GF-D8 (cell line): ENCODE results near the gene IST1.
A peak's percentile ranks its signal among the peaks of the same experiment; 100 is the strongest.
"Not testable (repeated sequence)": the region's sequence is repeated elsewhere in the genome, so short reads cannot be mapped to it uniquely, and the experiment has no call there.

Experiments used
- DNase-seq: peaks from one replicate; lab custom pipeline; 2025; lab: John Stamatoyannopoulos, UW

The IST1 gene

DNA sequence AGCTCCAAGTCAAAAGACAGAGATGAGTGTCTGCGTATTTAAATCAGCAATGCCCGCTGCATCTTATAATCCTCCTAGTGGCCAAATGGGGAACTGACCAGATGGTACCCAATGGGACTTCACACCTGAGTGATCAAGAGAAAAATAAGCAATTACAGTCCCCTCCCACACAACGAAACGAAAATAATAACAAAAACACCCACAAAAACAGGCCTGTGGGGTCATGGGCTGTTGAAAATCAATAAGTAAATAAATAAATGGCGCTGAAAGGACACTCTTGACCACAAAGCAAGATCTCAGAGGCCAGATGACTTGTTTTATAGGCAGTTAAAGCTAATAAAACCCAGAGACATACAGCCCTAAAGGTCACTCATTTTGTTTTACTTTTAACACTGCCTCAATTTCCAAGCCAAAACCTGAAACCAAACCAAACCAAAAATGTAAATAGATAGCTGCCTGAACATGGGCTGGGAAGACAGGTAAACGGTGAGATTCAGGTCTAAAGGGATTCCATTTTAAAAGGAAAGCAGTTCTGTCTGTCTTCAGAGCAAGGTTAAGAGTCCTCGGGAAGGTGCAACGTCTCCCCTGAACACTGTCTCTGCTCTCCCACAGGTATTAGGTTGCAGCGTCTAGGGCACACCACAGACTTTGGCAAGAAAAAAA is 12.7 kb upstream of the IST1 start:
- DNase-seq, result no peak

DNA sequence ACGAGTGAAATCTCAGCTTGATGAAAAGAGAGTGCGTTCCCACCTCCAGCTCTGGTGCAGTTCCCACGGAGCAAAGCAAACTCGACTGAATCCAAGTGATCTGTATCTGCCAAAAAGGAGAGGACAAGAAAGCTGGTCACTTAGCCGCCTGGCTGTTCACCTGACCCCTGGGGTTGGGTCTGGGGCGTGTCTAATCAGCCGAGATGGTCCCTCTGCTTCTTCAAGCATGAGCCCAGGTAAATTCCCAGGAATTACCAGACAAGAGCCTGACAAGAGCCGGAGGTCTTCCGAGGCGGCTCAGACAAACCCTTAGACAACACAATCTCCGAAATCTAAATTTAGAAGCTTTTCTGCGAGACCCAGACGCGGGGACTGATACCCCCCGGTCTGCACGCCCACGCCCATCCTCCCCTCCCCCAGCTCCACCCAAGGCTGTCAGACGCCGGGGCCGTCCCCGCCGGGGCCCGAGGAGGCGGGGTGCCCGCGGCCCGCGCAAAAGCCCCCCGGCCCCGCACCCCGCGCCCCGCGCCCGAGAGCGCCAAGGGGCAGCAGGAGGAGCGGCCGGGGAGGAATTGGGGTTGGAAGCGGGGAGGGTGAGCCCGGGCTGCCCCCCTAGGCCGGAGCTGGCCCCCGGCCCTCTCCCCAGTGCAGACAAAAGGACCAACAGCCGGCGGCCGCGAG is 12.0 kb upstream of the IST1 start:
- no peak for DNase-seq

DNA sequence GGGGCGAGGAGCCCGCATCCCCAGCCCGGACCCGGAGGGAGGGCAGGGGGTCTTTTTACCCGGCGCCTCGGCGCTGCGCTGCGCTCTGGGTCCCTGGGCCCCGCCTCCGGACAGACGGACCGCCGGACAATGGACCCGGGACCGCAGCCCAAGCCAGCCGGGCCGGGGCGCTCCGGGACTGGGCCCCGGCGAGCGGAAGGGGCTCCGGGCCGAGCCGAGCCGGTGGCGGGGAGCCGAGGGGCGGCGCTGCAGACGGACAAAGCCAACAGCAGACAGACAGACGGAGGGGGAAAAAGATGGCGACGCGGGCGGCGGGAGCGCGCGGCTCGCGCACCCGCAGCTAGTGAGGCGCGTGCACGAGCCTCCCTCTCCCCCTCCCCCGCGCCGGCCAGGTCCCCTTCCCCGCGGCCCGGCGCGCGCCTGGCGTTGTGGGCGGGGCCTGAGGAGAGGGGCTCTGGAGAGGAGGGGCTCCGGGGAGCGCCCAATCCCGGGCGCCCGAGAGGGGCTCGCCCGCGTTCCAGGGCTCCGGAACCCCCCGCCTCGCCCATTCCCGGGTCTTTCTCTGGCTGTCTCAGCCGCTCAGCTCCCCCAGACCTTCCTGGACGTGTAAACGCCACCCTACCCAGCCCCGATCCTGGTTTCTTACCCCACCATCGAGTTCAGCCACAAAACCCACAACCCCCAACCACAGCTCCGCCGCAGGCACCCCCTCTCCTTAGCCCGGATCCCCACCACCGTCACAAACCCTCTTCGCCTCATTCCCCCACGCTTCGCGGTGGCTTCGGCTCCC is 11.3 kb upstream of the IST1 start, which contains the start of gene ZNF821:
Gene ZNF821, minus strand, starts transcription at position 334 of the 790 bp plus-strand sequence. CDS start 4,236 bp downstream, outside the sequence.
- DNase-seq, result no peak

DNA sequence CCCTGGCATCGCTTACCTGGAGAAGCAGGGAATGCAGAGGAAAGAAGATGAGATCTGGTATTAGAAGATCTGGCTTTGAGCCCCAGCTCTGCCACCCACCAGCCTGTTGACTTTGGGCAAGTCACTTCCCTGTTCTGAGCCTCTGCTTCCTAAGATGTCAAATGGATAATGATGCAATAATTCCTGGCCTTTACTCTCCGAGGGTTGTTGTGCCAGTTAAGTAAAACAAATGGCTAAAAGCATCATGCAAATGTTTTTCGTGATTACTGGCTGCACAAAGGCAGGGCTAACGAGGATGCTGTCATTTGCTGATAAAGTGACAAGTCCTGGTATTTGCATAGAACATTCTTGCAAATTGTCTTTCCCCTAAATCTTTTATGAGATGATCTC is 10.1 kb upstream of the IST1 start:
- DNase-seq, result peak; percentile 23

DNA sequence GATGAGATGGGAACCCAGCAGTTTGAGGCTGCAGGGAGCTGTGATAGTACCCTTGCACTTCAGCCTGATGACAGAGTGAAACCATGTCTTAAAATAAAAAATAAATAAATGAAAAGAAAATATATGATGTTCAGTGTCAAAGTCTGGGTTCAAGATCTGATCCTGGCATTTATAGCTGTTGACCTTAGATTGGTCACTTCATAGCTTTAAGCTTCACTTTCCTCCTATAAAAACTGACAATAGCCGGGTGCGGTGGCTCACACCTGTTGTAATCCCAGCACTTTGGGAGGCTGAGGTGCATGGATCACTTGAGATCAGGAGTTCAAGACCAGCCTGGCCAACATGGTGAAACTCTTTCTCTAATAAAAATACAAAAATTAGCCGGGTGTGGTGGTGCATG is 6.2 kb upstream of the IST1 start:
- no peak for DNase-seq

DNA sequence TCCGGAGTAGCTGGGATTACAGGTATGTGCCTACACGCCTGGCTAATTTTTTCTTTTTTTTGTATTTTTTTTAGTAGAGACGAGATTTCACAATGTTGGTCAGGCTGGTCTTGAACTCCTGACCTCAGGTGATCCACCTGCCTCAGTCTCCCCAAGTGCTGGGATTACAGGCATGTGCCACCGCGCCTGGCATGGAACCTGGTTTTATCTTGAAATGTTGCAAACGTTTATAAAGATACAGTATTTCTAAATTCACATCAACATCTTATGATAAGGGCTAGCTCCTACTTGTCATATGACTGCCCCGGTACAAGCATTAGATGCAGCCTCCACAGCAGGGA is 1.5 kb upstream of the IST1 start:
- no peak for DNase-seq

DNA sequence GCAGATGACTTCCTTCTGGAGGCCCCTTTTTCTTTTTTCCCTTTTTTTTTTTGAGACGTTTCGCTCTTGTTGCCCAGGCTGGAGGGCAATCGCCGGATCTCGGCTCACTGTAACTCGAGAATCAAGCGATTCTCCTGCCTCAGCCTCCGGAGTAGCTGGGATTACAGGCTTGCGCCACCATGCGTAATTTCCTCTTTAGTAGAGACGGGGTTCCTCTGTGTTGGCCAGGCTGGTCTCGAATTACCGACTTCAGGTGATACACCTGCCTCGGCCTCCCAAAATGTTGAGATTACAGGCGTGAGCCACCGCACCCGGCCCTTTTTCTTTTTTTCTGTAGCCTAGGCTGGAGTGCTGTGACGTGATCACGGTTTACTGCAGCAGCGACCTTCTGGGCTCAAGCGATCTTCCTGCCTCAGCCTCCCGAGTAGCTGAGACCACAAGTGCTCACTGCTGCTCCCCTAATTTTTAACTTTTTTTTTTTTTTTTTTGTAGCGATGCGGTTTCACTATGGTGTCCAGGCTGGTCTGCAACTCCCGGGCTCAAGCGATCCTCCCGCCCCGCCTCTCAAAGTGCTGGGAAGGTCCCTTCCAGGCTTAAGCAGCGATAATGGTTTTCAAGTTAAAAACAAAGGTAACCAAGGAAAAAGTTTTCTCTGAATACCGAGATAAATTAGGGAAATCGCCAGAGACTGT is 956 bp upstream of the IST1 start:
- peak; percentile 53 for DNase-seq

DNA sequence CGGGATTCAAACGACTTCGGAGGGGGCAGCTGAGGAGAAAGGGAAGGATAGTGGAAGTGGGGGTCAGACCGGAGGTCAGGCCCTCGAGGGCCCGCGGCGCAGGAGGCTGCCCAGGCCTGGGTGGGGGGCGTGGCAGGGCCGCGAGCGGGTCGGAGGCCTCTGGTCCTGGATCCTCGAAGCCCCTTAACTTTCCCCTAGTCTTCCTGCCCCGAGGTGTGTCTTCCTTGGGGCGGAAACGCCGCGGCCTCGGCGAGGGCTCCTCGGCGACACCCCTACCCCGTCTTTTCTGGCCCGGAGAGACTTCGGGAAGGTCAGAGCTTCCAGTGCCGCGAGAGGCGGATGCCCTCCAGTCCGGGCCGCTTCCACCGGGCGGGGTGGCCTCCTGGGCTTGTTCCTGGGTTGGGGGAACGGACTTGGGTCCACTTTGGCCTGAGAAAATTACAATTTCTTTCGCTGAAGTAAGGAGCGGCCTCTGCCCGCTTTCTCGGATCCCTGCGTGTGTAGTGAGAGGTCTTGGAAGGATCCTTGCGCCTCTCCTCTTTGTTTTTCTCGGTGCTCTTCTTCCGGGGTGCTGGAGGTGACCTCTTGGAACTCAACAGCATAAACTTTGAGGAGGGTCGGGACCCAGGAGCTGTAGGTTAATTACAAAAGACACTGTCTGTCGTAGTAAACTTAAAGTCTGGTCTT is 491 bp downstream of the IST1 start:
- no peak for DNase-seq

DNA sequence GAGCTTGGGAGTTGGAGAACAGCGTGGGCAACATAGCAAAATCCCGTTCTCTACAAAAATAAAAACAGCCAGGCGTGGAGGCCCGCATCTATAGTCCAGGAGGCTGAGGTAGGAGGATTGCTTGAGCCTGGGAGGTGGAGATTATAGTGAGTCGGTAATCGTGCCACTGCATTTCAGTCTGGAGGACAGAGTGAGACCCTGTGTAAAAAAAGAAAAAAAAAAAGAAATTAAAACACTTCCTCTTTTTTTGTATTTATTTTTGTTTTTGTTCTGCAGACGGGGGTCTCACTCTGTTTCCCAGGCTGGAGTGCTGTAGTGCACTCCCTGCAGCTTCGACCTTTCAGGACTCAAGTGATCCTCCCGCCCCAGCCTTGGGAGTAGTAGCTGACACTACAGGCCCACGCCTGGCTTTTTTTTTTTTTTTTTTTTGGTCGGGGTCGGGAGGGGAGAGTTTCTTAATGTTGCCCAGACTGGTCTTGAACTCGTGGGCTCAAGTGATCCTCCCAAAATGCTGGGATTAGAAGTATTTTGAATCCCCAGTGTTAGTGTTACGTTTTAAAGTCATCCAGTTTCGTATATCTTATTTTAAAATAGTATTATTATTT is 1.5 kb downstream of the IST1 start:
- no peak for DNase-seq

DNA sequence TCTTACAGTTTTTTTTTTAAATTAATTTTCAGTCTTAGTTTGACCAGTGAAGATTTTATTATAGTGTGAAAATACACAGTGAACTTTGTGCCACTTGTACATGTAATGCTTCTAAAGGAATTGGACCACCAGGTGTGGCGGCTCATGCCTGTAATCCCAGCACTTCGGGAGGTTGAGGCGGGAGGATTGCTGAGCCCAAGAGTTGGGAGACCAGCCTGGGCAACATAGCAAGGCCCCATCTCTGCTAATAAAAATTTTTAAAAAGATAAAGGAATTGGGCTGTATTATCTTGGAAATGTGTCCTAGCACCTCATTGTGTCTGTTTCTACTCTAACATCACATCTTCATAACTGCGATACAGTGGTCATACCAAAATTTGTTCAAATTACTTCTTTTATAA is 3.8 kb downstream of the IST1 start:
- no peak for DNase-seq

DNA sequence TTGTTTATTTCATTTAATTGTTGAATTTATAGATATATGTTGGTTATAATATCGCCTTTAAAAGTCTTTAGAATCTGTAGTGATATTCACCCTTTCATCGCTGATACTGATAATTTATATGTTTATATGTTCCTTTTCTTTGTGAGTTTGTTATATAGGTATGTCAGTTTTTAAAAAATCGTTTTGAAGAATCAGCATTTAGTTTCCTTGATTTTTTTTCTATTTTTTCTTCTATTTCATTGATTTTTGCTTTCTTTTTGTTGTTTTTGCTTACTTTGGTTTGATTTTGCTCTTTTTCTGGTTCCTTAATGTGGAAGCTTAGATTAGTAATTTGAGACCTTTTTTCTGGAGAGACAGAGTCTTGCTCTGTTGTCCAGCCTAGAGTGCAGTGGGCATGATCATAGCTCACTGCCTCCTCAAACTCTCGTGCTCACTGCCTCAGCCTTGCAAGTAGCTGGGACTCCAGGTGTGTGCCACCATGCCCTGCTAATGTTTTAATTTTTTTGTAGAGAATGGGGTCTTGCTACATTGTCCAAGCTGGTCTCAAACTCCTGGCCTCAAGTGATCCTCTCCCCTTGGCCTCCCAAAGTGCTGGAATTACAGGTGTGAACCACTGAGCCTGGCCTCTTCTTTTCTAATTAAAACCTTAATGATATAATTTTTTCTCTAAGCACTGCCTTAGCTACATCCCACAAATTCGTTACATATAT is 7.5 kb downstream of the IST1 start:
- DNase-seq, result no peak

DNA sequence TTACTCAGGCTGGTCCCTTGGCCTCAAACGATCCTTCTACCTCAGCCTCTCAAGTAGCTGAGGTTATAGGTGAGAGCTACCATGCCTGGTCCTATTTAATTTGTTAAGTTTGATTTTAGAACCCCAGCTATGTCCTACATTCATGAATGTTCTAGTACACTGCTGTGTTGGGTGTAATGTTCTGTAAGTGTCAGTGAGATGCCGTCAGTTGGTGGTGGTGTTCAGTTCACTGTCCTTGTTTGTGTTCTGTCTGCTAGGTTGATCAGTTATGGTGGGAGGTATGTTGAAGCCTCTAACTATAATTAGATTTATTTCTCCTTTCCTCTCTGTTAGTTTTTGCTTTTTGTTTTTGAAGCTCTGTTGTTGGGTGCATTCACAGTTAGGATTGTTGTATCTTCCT is 8.3 kb downstream of the IST1 start:
- no peak for DNase-seq

DNA sequence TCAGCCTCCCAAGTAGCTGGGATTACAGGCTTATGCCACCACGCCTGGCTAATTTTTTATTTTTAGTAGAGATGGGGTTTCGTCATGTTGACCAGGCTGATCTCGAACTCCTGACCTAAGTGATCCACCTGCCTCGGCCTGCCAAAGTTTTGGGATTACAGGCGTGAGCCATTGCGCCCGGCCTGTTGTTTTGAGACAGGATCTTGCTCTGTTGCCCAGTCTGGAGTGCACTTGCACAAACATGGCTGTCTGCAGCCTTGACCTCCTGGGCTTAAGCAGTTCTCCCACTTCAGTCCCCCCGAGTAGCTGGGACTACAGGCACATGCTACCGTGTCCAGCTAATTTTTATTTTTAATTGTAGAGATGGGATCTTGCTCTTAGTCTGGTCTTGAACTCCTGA is 8.9 kb downstream of the IST1 start:
- no peak for DNase-seq

DNA sequence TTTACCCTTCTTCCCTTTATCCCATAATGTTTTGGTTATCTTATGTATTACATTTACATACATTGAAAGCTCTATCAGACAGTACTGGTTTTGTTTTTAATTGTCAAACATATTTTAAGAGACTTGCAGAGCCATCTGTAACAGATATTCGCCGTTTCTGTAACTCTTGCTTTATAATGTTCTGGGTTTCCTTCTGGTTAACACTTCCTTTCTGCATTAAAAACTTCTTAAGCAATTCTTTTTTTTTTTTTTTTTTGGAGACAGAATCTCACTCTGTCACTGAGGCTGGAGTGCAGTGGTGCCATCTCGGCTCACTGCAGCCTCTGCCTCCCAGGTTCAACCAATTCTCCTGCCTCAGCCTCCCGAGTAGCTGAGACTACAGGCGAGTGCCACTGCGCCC is 10.4 kb downstream of the IST1 start:
- not testable (repeated sequence) for DNase-seq

DNA sequence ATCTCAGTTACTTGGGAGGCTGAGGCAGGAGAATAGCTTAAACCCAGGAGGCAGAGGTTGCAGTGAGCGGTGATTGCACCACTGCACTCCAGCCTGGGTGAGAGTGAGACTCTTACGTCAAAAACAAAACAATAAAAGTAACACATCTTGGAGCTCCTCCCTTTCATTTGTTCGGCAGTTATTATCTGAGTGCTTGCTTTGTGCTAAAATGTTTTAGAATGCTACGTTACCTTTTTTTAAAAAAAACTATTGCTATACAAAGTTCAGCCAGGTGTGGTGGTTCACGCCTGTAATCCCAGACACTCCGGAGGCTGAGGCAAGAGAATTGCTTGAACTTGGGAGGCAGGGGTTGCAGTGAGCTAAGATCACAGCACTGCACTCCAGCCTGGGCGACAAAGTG is 15.8 kb downstream of the IST1 start:
- DNase-seq, result no peak

DNA sequence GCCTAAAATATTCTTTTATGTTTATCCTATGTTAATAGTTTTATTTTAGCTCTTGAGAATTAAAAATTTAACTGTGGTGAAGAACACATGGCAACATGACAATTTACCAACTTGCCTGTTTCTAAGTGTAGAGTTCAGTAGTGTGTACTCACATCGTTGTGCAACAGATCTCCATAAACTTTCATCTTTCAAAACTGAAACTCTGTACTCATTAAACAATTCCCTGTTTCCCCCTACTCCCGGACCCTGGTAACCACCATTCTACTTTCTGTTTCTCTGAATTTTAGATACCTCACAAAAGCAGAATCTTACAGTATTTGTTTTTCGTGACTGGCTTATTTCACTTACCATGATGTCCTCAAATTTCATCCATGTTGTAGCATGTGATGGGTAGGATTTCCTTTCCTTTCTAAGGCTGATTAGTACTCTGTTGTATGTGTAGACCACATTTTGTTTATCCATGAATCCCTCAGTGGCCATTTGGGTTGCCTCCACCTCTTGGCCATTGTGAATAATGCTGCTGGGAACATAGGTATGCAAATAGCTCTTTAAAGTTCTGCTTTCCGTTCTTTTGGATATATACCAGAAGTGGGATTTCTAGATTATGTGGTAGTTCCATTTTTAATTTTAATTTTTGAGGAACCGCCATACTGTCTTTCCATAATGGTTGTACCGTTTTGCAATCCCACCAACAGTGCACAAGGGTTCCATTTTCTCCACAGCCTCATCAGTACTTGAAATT is 17.4 kb downstream of the IST1 start:
- no peak for DNase-seq

DNA sequence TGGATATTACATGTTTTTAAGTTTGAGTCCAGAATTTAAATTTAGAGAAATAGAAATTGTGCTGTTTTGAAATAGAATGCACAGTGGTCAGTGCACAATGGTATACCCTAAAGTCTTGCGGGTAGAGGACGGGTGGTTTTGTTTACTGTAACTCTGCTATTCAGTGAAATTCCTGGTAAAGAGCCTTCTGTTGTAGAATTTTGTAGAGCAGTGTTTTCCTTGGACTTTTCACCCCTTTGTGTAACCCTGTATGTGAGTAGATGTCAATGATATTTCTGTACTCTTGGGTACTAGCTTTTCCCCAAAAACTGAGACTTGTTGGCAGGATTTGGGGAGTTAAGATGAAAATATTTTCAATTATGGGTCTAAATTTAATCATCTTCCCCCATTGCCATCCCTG is 19.5 kb downstream of the IST1 start:
- DNase-seq, result no peak

DNA sequence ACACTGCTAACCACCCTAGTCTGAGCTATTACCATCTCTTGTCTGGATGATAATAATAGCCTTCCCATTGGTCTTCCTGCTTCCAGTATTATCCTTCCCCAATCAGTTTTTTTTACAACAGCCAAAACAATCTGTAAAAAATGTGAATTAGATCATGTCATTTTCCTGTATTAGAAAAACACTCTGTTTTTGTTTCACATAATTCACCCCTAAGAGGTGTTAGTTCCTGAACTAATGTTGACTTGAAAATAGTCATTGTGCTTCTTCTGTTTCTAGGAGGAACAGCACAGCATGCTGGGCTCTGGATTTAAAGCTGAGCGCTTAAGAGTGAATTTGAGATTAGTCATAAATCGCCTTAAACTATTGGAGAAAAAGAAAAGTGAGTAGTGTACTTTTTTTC is 20.0 kb downstream of the IST1 start:
- DNase-seq, result no peak

DNA sequence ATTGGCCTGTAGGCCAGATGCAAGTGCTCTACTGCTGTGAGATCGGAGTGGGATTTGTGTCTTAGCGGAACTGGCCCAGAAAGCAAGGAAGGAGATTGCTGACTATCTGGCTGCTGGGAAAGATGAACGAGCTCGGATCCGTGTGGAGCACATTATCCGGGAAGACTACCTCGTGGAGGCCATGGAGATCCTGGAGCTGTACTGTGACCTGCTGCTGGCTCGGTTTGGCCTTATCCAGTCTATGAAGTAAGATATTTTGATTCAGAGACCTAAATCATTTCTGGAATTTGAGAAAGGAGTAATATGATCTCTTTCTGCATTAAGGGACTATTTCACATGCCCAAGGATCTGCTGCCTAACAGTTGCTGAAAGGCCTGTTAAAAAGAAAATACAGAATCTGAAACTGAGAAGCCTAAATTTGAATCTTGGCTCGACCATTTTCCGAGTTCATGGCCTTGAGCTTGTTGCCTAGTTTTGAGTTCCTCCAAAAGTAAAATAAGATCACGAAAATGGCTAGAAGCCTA is 21.1 kb downstream of the IST1 start:
- no peak for DNase-seq

DNA sequence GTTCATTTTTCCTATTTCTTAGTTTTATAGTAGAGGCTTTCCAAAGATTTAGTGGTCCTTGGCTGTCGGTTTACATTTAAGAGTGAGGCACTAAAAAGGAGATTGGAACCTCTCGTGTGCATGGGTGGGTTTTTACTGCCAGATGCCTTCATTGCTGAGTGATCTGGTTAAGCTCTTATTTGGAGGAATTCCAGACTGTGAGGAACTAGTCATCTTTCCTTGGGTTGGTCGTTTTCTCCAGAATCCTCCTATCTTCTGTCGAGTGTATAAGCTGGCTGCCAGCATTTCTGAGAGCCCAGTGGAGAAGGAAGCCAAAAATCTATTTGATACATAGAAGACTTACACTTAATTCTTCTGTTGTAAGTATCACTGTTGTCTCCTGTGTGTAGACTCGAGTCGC is 22.6 kb downstream of the IST1 start:
- DNase-seq, result no peak
